HEK293 (cell line): ENCODE results near the gene CHGA.
A peak's percentile ranks its signal among the peaks of the same experiment; 100 is the strongest.

Experiments used
- EGR2 ChIP-seq: fragments of 450-650 bp; formaldehyde crosslinking; IDR thresholded peaks from 2 replicates; pipeline ENCODE4 v1.5.1; 2016; ENCODE audit warnings: low read depth, missing biosample characterization, missing genetic modification characterization
- GLI4 ChIP-seq: fragments of 450-650 bp; formaldehyde crosslinking; IDR thresholded peaks from 2 replicates; pipeline ENCODE4 v1.5.1; 2016; ENCODE audit warnings: missing biosample characterization, missing genetic modification characterization
- HOXA7 ChIP-seq: sonication (generic); formaldehyde crosslinking; IDR thresholded peaks from 2 replicates; pipeline ENCODE4 v1.8.1; 2022; ENCODE audit warnings: missing genetic modification reagents, borderline replicate concordance
- HOXD13 ChIP-seq: sonication (generic); formaldehyde crosslinking; IDR thresholded peaks from 2 replicates; pipeline ENCODE4 v1.8.0; 2022; ENCODE audit warnings: missing genetic modification reagents, borderline replicate concordance
- KLF10 ChIP-seq: fragments of 450-650 bp; IDR thresholded peaks from 2 replicates; pipeline ENCODE4 v1.5.1; 2018; ENCODE audit warnings: missing biosample characterization, mild to moderate bottlenecking, missing genetic modification characterization
- KLF8 ChIP-seq: fragments of 450-650 bp; formaldehyde crosslinking; IDR thresholded peaks from 2 replicates; pipeline ENCODE4 v1.5.1; 2016; ENCODE audit warnings: missing biosample characterization, missing genetic modification characterization
- MYNN ChIP-seq: fragments of 450-650 bp; formaldehyde crosslinking; IDR thresholded peaks from 2 replicates; pipeline ENCODE4 v1.5.1; 2016; ENCODE audit warnings: missing biosample characterization, missing genetic modification characterization, borderline replicate concordance
- OVOL3 ChIP-seq: fragments of 450-650 bp; formaldehyde crosslinking; IDR thresholded peaks from 2 replicates; pipeline ENCODE4 v1.5.1; 2016; ENCODE audit warnings: missing biosample characterization, missing genetic modification characterization
- PRDM1 ChIP-seq: fragments of 450-650 bp; formaldehyde crosslinking; IDR thresholded peaks from 2 replicates; pipeline ENCODE4; 2016; ENCODE audit warnings: missing biosample characterization, missing genetic modification characterization
- TCF7L2 ChIP-seq: IDR thresholded peaks from 2 replicates; pipeline ENCODE4 v1.6.1; 2011; ENCODE audit warnings: low read depth, mild to moderate bottlenecking, inconsistent platforms, low read length, moderate library complexity, borderline replicate concordance
- ZBTB21 ChIP-seq: fragments of 450-650 bp; formaldehyde crosslinking; IDR thresholded peaks from 2 replicates; pipeline ENCODE4 v1.5.1; 2017; ENCODE audit warnings: missing biosample characterization, missing genetic modification characterization
- ZNF112 ChIP-seq: fragments of 450-650 bp; formaldehyde crosslinking; IDR thresholded peaks from 2 replicates; pipeline ENCODE4 v1.5.0; 2017; ENCODE audit warnings: missing biosample characterization, missing genetic modification characterization
- ZNF114 ChIP-seq: fragments of 450-650 bp; formaldehyde crosslinking; IDR thresholded peaks from 2 replicates; pipeline ENCODE4 v1.5.0; 2017; ENCODE audit warnings: missing biosample characterization, missing genetic modification characterization
- ZNF121 ChIP-seq: fragments of 450-650 bp; formaldehyde crosslinking; IDR thresholded peaks from 2 replicates; pipeline ENCODE4 v1.5.1; 2016; ENCODE audit warnings: missing biosample characterization, missing genetic modification characterization
- ZNF146 ChIP-seq: fragments of 450-650 bp; formaldehyde crosslinking; IDR thresholded peaks from 2 replicates; pipeline ENCODE4 v1.5.1; 2016; ENCODE audit warnings: missing biosample characterization, missing genetic modification characterization
- ZNF239 ChIP-seq: fragments of 450-650 bp; formaldehyde crosslinking; IDR thresholded peaks from 2 replicates; pipeline ENCODE4 v1.5.1; 2016; ENCODE audit warnings: missing biosample characterization, missing genetic modification characterization
- ZNF24 ChIP-seq: fragments of 450-650 bp; formaldehyde crosslinking; IDR thresholded peaks from 2 replicates; pipeline ENCODE4 v1.5.1; 2016; ENCODE audit warnings: missing biosample characterization, missing genetic modification characterization
- ZNF248 ChIP-seq: fragments of 450-650 bp; formaldehyde crosslinking; IDR thresholded peaks from 2 replicates; pipeline ENCODE4 v1.5.1; 2017; ENCODE audit warnings: missing biosample characterization, missing genetic modification characterization
- ZNF280C ChIP-seq: fragments of 450-650 bp; formaldehyde crosslinking; IDR thresholded peaks from 2 replicates; pipeline ENCODE4 v1.5.1; 2016; ENCODE audit warnings: missing biosample characterization, missing genetic modification characterization
- ZNF292 ChIP-seq: fragments of 450-650 bp; formaldehyde crosslinking; IDR thresholded peaks from 2 replicates; pipeline ENCODE4 v1.5.1; 2016; ENCODE audit warnings: low read depth, missing biosample characterization, missing genetic modification characterization, borderline replicate concordance
- ZNF324 ChIP-seq: fragments of 450-650 bp; formaldehyde crosslinking; IDR thresholded peaks from 2 replicates; pipeline ENCODE4 v1.5.1; 2016; ENCODE audit warnings: missing biosample characterization, missing genetic modification characterization
- ZNF37A ChIP-seq: fragments of 450-650 bp; IDR thresholded peaks from 2 replicates; pipeline ENCODE4 v1.5.1; 2018; ENCODE audit warnings: missing biosample characterization, missing genetic modification characterization
- ZNF426 ChIP-seq: fragments of 450-650 bp; formaldehyde crosslinking; IDR thresholded peaks from 2 replicates; pipeline ENCODE4 v1.5.1; 2017; ENCODE audit warnings: missing biosample characterization, missing genetic modification characterization, mild to moderate bottlenecking, inconsistent platforms, moderate library complexity
- ZNF48 ChIP-seq: fragments of 450-650 bp; formaldehyde crosslinking; IDR thresholded peaks from 2 replicates; pipeline ENCODE4 v1.5.1; 2016; ENCODE audit warnings: missing biosample characterization, missing genetic modification characterization
- ZNF510 ChIP-seq: fragments of 450-650 bp; formaldehyde crosslinking; IDR thresholded peaks from 2 replicates; pipeline ENCODE4 v1.5.1; 2018; ENCODE audit warnings: mild to moderate bottlenecking, missing genetic modification characterization, missing biosample characterization; ENCODE audit not compliant: insufficient replicate concordance
- ZNF518A ChIP-seq: fragments of 450-650 bp; formaldehyde crosslinking; conservative IDR thresholded peaks from 2 replicates; pipeline ENCODE4 v1.5.1; 2016; ENCODE audit warnings: low read depth, missing biosample characterization, missing genetic modification characterization
- ZNF768 ChIP-seq: fragments of 450-650 bp; formaldehyde crosslinking; IDR thresholded peaks from 2 replicates; pipeline ENCODE4 v1.5.1; 2018; ENCODE audit warnings: missing biosample characterization, mild to moderate bottlenecking, missing genetic modification characterization
- ZNF843 ChIP-seq: fragments of 450-650 bp; formaldehyde crosslinking; IDR thresholded peaks from 2 replicates; pipeline ENCODE4 v1.5.1; 2016; ENCODE audit warnings: missing biosample characterization, missing genetic modification characterization
- ZSCAN16 ChIP-seq: fragments of 450-650 bp; formaldehyde crosslinking; IDR thresholded peaks from 2 replicates; pipeline ENCODE4 v1.5.1; 2016; ENCODE audit warnings: missing biosample characterization, missing genetic modification characterization
- TF ChIP-seq, protein P1 (sequence below): fragments of 450-650 bp; formaldehyde crosslinking; IDR thresholded peaks from 2 replicates; pipeline ENCODE4 v1.5.1; 2016; ENCODE audit warnings: missing biosample characterization, missing genetic modification characterization, borderline replicate concordance
- TF ChIP-seq, protein P2 (sequence below): fragments of 450-650 bp; formaldehyde crosslinking; IDR thresholded peaks from 2 replicates; pipeline ENCODE4 v1.5.1; 2017; ENCODE audit warnings: missing biosample characterization, mild to moderate bottlenecking, missing genetic modification characterization, moderate library complexity

CHGA gene

GRCh38 chr14:92945959-92946846 lies 23.3 kb downstream of the CHGA start (continued):
- TF ChIP-seq TCF7L2 (no peak), HOXD13 (CRISPR knock-in tag) (no peak), ZNF292 (tag by site-specific recombination) (no peak), ZNF146 (tag by site-specific recombination) (no peak), ZNF114 (tag by site-specific recombination) (no peak), ZNF426 (tag by site-specific recombination) (no peak), ZNF121 (tag by site-specific recombination) (0 out of 2 replicates have a peak, but pooled peaks have one; percentile 13), KLF10 (tag by site-specific recombination) (peak; percentile 93), ZNF24 (tag by site-specific recombination) (no peak), GLI4 (no peak), EGR2 (tag by site-specific recombination) (no peak), ZSCAN16 (tag by site-specific recombination) (no peak), ZBTB21 (tag by site-specific recombination) (peak; percentile 79), ZNF768 (tag by site-specific recombination) (peak; percentile 91), KLF8 (tag by site-specific recombination) (peak; percentile 16; the same call in 1 of the 2 replicates), ZNF843 (tag by site-specific recombination) (no peak), ZNF324 (tag by site-specific recombination) (no peak), ZNF239 (no peak), ZNF48 (tag by site-specific recombination) (no peak), MYNN (tag by site-specific recombination) (no peak), ZNF518A (tag by site-specific recombination) (no peak), ZNF37A (no peak), ZNF248 (tag by site-specific recombination) (no peak), HOXA7 (no peak), ZNF510 (tag by site-specific recombination) (no peak), OVOL3 (tag by site-specific recombination) (no peak), ZNF280C (tag by site-specific recombination) (no peak), ZNF112 (tag by site-specific recombination) (no peak), PRDM1 (tag by site-specific recombination) (no peak)
- TF ChIP-seq, protein P1, sequence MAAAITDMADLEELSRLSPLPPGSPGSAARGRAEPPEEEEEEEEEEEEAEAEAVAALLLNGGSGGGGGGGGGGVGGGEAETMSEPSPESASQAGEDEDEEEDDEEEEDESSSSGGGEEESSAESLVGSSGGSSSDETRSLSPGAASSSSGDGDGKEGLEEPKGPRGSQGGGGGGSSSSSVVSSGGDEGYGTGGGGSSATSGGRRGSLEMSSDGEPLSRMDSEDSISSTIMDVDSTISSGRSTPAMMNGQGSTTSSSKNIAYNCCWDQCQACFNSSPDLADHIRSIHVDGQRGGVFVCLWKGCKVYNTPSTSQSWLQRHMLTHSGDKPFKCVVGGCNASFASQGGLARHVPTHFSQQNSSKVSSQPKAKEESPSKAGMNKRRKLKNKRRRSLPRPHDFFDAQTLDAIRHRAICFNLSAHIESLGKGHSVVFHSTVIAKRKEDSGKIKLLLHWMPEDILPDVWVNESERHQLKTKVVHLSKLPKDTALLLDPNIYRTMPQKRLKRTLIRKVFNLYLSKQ = no peak
- TF ChIP-seq, protein P2, sequence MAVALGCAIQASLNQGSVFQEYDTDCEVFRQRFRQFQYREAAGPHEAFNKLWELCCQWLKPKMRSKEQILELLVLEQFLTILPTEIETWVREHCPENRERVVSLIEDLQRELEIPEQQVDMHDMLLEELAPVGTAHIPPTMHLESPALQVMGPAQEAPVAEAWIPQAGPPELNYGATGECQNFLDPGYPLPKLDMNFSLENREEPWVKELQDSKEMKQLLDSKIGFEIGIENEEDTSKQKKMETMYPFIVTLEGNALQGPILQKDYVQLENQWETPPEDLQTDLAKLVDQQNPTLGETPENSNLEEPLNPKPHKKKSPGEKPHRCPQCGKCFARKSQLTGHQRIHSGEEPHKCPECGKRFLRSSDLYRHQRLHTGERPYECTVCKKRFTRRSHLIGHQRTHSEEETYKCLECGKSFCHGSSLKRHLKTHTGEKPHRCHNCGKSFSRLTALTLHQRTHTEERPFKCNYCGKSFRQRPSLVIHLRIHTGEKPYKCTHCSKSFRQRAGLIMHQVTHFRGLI = no peak
